Eye (tissue), 1 donor: Measurements from ENCODE around the gene TRIM46.

Experiments used
- DNase-seq: peaks from one replicate; pipeline ENCODE4 v3.0.0-alpha.2; 2015

TRIM46 gene, protein sequence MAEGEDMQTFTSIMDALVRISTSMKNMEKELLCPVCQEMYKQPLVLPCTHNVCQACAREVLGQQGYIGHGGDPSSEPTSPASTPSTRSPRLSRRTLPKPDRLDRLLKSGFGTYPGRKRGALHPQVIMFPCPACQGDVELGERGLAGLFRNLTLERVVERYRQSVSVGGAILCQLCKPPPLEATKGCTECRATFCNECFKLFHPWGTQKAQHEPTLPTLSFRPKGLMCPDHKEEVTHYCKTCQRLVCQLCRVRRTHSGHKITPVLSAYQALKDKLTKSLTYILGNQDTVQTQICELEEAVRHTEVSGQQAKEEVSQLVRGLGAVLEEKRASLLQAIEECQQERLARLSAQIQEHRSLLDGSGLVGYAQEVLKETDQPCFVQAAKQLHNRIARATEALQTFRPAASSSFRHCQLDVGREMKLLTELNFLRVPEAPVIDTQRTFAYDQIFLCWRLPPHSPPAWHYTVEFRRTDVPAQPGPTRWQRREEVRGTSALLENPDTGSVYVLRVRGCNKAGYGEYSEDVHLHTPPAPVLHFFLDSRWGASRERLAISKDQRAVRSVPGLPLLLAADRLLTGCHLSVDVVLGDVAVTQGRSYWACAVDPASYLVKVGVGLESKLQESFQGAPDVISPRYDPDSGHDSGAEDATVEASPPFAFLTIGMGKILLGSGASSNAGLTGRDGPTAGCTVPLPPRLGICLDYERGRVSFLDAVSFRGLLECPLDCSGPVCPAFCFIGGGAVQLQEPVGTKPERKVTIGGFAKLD

GRCh38 chr1:155173478-155174323, at the start of gene TRIM46:
Gene TRIM46, plus strand, starts transcription at chr1:155173849. Its CDS starts 118 bp downstream, at chr1:155173967.
- no peak for DNase-seq

DNA sequence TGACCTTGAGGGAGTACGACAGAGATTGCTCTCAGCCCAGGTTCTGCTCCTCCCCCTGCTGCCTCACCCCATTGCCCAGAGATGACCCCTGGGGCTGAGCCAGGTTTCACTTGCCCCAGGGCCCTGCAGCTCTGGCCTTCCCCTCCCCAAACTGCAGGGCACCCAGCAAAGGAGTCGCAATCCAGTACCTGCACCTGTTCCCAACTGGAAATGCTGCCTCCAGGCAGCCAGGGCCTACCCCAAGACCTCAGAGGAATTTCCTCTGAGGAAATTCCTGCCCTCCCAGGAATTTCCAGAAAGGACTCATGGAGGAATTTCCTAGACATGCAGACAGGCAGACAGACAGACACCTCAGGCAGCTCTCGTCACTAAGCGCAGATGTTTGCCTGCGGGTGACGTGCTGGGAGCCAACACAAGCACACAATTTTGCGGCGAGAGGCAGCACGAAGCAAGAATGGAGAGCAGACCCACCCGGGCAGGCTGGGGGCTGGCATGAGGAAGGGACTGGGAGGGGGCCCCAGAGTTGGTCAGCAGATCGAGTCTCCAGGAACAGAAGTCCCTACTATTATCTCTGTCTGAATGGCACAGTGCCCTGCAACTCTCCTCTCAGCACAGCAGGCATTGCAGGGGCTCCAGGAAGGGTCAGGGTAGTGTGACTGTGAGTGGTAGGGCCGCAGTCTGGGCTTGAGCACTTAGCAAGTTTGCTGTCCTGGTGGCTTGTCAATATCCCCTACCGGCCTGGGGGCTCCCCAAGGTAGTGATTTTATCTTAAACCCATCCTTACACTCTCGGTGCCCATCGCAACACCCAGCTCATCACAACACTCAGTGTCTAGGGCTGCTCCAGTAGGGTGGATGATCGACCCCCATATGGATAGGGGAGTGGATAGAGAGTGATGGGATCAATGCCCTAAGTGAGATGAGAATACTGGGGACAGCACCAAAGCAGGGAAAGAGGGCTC, 48.9 kb upstream of the TRIM46 start:
- DNase-seq, result peak; percentile 17

DNA sequence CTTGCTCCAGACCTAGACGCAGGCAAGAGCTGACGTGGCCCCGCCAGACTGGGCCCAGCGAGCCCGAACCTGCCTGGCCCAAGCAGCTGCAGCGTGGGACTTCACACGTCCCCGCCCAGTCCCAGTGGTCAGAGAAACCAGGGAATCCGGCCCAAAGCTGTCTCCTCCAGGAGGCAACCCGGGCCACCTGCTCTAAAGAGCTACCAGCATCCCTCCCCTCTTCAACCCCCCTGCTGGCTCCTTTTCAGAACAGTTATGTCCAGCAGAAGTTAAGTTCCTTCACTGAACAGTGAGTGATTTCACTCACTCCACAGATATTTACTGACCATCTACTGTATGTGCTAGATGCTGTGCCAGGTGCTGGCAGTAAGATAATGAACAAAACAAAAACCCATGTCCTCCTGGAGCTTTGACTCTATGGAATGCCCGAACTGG, 48.1 kb upstream of the TRIM46 start:
- DNase-seq, result peak; percentile 40

GRCh38 chr1:155125946-155126555, 47.6 kb upstream of the TRIM46 start:
- peak; percentile 70 for DNase-seq

GRCh38 chr1:155126556-155127104, 47.0 kb upstream of the TRIM46 start:
- peak; percentile 83 for DNase-seq

DNA sequence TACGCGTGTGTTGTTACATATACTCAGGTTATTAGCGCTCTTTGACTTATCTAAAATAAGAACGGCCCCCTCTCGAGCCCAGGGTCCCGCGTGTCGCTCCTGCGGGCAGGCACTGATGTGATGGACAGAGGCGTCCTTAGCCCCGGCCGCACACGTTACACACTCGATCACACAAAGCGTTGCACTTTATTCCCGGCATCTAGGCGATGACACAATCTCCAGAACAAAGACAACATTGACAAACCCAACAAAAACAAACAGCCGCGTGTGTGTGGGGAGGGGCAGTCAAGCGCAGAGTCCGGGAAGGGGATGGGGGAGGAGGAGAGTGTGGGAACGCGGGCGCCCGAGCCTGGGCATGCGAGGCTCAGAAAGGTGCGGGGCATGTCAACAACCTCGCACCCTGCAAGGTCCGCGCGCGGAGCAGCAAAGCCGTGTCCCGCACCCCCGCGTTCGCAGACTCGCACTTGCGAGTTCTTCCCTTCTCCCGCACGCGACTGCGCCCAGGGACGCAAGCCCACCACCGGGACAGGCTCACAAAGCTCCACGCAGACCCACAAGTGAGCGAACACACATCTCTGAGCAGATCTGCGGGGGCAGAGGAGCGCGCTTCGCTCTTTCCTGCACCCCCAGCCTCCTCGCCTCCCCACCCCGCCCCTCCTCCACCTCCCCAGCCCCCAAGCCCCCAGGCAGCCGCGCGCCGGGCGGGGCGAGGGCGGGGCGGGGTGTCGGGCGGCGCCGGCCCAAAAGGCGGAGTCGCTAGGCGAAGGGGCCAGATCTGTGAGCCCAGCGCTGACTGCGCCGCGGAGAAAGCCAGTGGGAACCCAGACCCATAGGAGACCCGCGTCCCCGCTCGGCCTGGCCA, 46.3 kb upstream of the TRIM46 start, which contains the start of gene EFNA1:
Gene EFNA1 (plus strand): TSS at position 772 of the 862 bp plus-strand sequence. CDS start 102 bp downstream, outside the sequence.
- DNase-seq, result peak; percentile 83

DNA sequence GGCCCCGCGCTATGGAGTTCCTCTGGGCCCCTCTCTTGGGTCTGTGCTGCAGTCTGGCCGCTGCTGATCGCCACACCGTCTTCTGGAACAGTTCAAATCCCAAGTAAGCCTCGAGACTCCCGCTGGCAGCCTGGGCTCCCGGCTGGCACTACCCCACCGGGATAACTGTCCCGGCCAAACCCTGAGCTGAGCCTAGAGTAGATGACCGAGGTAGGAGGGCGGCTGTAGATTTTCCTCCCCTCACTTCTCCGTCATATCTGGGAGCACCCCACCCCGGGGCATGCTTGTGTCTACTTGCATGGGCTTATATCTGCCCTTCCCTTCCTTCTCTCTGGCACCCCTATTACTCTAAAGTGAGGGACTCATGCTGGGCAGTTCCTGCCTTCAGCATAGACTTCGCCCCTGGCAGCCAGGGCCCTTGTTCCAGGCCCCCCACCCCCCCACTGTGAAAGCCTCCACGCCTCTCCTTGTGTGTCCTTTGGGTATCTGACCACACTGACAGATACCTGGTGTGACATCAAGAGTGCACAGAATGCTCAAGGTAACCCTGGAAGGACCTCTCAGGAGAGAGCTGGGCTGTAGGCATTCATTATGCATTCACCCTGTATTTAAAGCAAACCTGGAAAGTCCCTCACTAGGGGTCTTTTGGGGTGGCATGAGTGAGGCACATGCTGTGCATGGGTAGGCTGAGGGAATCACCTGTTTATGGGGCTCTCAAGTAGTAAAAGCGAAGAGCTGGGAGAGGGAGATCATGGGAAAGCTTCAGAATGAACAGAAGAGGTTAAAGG, 45.5 kb upstream of the TRIM46 start:
- no peak for DNase-seq

DNA sequence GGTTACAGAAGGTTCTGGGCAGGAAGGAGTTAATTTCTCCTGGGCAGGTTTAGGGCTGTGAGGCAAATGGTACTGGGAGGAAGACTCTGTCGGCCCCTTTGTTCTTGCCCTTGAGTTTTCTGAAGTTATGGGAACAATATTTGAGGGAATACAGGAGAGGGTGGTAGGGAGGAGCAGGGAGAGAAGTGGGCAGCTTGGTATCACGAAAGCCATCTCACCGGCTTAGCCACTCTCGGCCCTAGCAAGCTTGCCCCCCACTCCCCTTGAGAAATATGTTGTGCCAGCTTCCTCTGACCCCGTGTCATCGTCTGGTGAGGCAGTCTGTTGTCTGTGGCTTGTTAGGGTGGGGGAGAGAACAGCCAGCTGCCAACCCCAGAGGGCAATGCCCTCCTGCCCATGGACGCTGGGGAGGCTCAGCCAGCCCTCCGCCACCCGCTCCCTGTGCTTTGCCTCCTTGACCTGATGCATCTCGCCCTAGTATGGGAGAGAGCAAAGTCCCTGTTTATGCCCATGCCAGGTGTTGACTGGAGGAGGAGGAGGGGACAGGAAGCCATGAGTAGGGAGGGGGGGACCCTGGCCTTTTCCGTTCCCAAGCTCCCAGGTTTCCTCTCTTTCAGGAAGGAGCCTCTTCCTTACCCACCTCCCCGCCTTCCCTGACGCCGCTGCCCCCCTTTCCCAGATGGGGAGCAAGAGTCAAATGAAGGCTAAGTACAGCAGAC, 44.7 kb upstream of the TRIM46 start:
- DNase-seq, result peak; percentile 26

- DNase-seq, result peak; percentile 55
These were observed 43.2 kb upstream of the TRIM46 start for GRCh38 chr1:155130272-155131006.

GRCh38 chr1:155131285-155131684, 42.4 kb upstream of the TRIM46 start:
- no peak for DNase-seq

GRCh38 chr1:155131856-155132255, 41.8 kb upstream of the TRIM46 start:
- no peak for DNase-seq

DNA sequence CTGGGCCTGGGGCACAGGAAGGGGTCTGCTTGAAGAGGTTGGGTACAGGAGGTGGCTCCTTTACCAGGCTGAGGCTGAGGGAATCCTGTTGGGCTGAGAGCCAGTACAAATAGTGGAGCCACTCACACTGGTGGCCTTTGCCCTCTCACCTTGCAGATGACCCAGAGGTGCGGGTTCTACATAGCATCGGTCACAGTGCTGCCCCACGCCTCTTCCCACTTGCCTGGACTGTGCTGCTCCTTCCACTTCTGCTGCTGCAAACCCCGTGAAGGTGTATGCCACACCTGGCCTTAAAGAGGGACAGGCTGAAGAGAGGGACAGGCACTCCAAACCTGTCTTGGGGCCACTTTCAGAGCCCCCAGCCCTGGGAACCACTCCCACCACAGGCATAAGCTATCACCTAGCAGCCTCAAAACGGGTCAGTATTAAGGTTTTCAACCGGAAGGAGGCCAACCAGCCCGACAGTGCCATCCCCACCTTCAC, 39.8 kb upstream of the TRIM46 start:
- DNase-seq, result no peak

DNA sequence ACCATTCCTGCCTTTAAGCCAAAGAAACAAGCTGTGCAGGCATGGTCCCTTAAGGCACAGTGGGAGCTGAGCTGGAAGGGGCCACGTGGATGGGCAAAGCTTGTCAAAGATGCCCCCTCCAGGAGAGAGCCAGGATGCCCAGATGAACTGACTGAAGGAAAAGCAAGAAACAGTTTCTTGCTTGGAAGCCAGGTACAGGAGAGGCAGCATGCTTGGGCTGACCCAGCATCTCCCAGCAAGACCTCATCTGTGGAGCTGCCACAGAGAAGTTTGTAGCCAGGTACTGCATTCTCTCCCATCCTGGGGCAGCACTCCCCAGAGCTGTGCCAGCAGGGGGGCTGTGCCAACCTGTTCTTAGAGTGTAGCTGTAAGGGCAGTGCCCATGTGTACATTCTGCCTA, 39.3 kb upstream of the TRIM46 start:
- no peak for DNase-seq

- DNase-seq, result peak; percentile 80
These were observed 38.7 kb upstream of the TRIM46 start for GRCh38 chr1:155134880-155135414.

DNA sequence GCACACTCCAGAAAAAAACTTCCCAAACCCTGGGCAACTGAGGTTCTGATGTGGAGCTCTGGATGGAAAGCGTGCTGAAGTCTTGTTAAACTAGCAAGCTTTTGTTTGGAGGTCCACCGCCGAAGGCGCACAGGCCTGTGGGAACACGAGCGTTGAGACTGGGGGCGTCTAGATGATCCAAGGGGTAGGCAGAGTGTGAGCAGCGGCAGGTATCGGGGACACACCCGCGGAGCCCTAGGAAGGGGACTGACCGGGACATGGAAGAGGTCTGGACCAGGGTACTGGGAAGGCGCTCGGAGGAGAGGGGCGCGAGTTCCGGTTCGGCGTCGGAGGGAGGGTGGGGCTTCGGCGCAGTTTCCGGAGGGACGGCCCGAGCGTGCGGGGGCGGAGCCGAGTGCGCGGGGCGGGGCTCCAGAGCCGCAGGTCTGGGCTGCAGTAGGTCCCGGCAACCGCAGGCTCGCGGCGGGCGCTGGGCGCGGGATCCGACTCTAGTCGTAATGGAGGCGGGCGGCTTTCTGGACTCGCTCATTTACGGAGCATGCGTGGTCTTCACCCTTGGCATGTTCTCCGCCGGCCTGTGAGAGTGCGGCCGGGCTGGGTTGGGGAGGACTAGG, 38.1 kb upstream of the TRIM46 start, which contains the start of gene SLC50A1:
Gene SLC50A1 (plus strand): TSS at position 438 of the 614 bp plus-strand sequence. CDS start 60 bp downstream, at position 498.
- DNase-seq, result peak; percentile 97

DNA sequence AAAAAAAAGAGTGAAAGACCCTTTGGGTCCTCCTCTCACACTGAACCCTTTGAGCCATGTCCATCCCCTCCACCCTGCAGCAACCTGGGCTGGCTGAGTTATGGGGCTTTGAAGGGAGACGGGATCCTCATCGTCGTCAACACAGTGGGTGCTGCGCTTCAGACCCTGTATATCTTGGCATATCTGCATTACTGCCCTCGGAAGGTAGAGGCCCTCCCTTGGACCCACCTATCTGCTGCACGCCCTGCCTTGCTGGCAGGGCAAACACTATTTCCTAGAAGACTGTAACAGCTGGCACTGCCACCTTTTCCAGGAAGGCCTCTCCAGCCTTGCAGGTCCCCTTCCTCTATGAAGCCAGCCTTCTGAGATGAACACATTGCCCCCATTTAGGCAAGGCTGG, 36.9 kb upstream of the TRIM46 start:
- peak; percentile 21 for DNase-seq
